Measurements from ENCODE around the gene GDF2.

DNA sequence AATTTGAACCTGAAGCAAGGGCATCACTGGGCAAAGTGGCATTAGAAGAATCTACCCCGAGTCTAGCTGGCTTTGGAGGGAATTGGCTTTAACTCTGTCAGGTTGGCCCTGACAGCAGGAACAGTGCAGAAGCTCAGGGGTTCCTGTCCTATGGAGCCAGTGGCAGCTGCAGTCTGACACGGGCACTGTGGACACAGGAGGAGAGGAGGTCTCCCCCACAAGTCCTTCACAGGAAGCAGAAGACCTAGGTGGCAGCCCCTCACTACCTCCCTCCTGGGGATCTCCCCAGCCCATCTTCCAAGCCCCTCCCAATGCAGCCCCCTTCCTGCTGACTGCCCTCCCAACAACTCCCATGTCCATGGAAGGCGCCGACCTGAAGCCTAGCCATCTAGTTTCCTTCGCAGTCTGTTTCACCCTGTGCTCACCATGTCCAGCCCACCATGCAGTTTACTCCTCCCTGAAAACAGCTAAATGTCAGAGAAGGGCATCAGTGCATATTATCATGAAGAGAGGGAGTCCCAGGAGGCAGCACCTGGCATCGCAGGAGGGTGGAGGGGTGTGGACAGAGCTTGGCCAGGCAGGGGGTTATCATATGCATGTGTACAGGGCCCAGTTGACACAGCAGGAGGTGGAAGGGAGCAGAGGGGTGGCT, 40.1 kb upstream of the GDF2 start:
- TF ChIP-seq, protein P1, sequence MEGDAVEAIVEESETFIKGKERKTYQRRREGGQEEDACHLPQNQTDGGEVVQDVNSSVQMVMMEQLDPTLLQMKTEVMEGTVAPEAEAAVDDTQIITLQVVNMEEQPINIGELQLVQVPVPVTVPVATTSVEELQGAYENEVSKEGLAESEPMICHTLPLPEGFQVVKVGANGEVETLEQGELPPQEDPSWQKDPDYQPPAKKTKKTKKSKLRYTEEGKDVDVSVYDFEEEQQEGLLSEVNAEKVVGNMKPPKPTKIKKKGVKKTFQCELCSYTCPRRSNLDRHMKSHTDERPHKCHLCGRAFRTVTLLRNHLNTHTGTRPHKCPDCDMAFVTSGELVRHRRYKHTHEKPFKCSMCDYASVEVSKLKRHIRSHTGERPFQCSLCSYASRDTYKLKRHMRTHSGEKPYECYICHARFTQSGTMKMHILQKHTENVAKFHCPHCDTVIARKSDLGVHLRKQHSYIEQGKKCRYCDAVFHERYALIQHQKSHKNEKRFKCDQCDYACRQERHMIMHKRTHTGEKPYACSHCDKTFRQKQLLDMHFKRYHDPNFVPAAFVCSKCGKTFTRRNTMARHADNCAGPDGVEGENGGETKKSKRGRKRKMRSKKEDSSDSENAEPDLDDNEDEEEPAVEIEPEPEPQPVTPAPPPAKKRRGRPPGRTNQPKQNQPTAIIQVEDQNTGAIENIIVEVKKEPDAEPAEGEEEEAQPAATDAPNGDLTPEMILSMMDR (conservative IDR thresholded peaks at IDR 0.05; ENCODE audit: low read depth, low read length) = no peak
- no peak for TF ChIP-seq EZH2 (IDR thresholded peaks at IDR 0.05; ENCODE audit: borderline replicate concordance, low read depth, low read length, poor library complexity, severe bottlenecking)
